Activated CD4-positive, alpha-beta memory T cell treated with anti-CD3 and anti-CD28 coated beads, Interleukin-2, amount 10 ng/mL, durations not matched to agents 7 days and 5 days (primary cell): ENCODE results near the gene MCF2L2. TPM values are rescaled to one million over a fixed set of nuclear protein-coding genes. Genes with fewer than 3 reads are reported as not detected.
"Not testable (repeated sequence)": the region's sequence is repeated elsewhere in the genome, so short reads cannot be mapped to it uniquely, and the experiment has no call there.

Source experiments
- CTCF ChIA-PET: fragments of 350-600 bp; sonication (Branson Sonifier 250); formaldehyde crosslinking; loops from one replicate; lab custom pipeline; 2021; ENCODE audit warnings: antibody characterized with exemption, inconsistent platforms; lab: Charles Lee
- POLR2A ChIA-PET: fragments of 350-600 bp; sonication (Branson Sonifier 250); formaldehyde crosslinking; loops from one replicate; lab custom pipeline; 2021; ENCODE audit warnings: antibody characterized with exemption; lab: Charles Lee
- DNase-seq: peaks from one replicate; pipeline ENCODE4 v3.0.0-alpha.2; 2020
- H3K27ac Mint-ChIP-seq: one replicate; pipeline ENCODE4 v1.8.0; 2021; ENCODE audit warnings: mild to moderate bottlenecking, mixed read lengths
- H3K27me3 Mint-ChIP-seq: one replicate; pipeline ENCODE4 v1.8.0; 2021; ENCODE audit warnings: mixed read lengths
- H3K36me3 Mint-ChIP-seq: one replicate; pipeline ENCODE4 v1.8.0; 2021; ENCODE audit warnings: low read depth, mixed read lengths
- H3K4me1 Mint-ChIP-seq: one replicate; pipeline ENCODE4 v1.8.0; 2021; ENCODE audit warnings: mixed read lengths
- H3K4me3 Mint-ChIP-seq: one replicate; pipeline ENCODE4 v1.8.0; 2021; ENCODE audit warnings: mild to moderate bottlenecking, mixed read lengths
- H3K9me3 Mint-ChIP-seq: one replicate; pipeline ENCODE4 v1.8.0; 2021; ENCODE audit warnings: mixed read lengths
- total RNA-seq, 2 experiments: library from RNA; stranded (reverse); gene quantifications; one replicate each; pipeline ENCODE4 v1.2.3, GENCODE V29; 2021

MCF2L2 gene
- total RNA-seq, 2 experiments from 2014 or later: 6.6 to 7.0 TPM

- H3K27ac Mint-ChIP-seq: no peak overlapping the region
- POLR2A ChIA-PET: interaction anchor here (1.2 to 3.8 kb wide), 4 partner anchors 8 to 190 kb away, joined by 3 to 36 read pairs (median 5); partner anchors contain the start of gene MCF2L2
- CTCF ChIA-PET: interaction anchor here (0.7 to 2.7 kb wide), 6 partner anchors 8 to 254 kb away, joined by 3 to 11 read pairs (median 4); partner anchors contain the start of gene MCF2L2
- peaks cover 23% of the 10 kb centered on the region for H3K36me3 Mint-ChIP-seq
- H3K9me3 Mint-ChIP-seq: peaks cover 18% of the 10 kb centered on the region
- no peak for DNase-seq
- peaks cover 9% of the 10 kb centered on the region for H3K27me3 Mint-ChIP-seq
- H3K4me3 Mint-ChIP-seq: no peak overlapping the region
- peaks cover 59% of the 10 kb centered on the region for H3K4me1 Mint-ChIP-seq
These were observed 11.1 kb upstream of the MCF2L2 start for GRCh38 chr3:183439515-183439914.

GRCh38 chr3:183438735-183439134 is 10.3 kb upstream of the MCF2L2 start:
- POLR2A ChIA-PET: interaction anchor here (3.8 kb wide), 1 partner anchor 11 kb away, joined by 36 read pairs; the partner anchor contains the start of gene MCF2L2
- H3K4me1 Mint-ChIP-seq: peaks cover 64% of the 10 kb centered on the region

GRCh38 chr3:183437666-183438564 is 9.5 kb upstream of the MCF2L2 start:
- peaks cover 8% of the 10 kb centered on the region for H3K9me3 Mint-ChIP-seq
- peaks cover 9% of the 10 kb centered on the region for H3K36me3 Mint-ChIP-seq
- peaks cover 71% of the 10 kb centered on the region for H3K4me1 Mint-ChIP-seq
- ChIA-PET POLR2A (interaction anchor here (0.6 to 3.8 kb wide), 4 partner anchors 8 to 259 kb away, joined by 3 to 36 read pairs (median 4); partner anchors contain the start of gene MCF2L2), CTCF (interaction anchor here (0.6 to 2.7 kb wide), 3 partner anchors 10 to 28 kb away, joined by 3 to 11 read pairs (median 6); partner anchors contain the start of gene MCF2L2)
- H3K4me3 Mint-ChIP-seq: no peak overlapping the region
- peak overlapping the region; percentile 64 for H3K27ac Mint-ChIP-seq
- no peaks in the 10 kb centered on the region for H3K27me3 Mint-ChIP-seq
- DNase-seq: no peak

More at GRCh38 chr3:183438735-183439134, 10.3 kb upstream of the MCF2L2 start:
- CTCF ChIA-PET: interaction anchor here (2.7 kb wide), 1 partner anchor 11 kb away, joined by 11 read pairs; the partner anchor contains the start of gene MCF2L2
- Mint-ChIP-seq H3K27ac (peak overlapping the region; percentile 64), H3K9me3 (peaks cover 16% of the 10 kb centered on the region), H3K27me3 (peaks cover 8% of the 10 kb centered on the region), H3K36me3 (peaks cover 17% of the 10 kb centered on the region), H3K4me3 (no peak overlapping the region)
- DNase-seq: no peak

GRCh38 chr3:183437061-183437460 is 8.6 kb upstream of the MCF2L2 start:
- H3K9me3 Mint-ChIP-seq: peaks cover 4% of the 10 kb centered on the region
- ChIA-PET POLR2A (interaction anchor here (0.6 to 3.8 kb wide), 5 partner anchors 9 to 258 kb away, joined by 3 to 36 read pairs (median 4); partner anchors contain the start of gene MCF2L2), CTCF (interaction anchor here (0.6 to 1.4 kb wide), 2 partner anchors 11 to 868 kb away, joined by 5 to 6 read pairs; no protein-coding TSS in a partner anchor)
- no peaks in the 10 kb centered on the region for H3K27me3 Mint-ChIP-seq
- no peak for DNase-seq
- H3K36me3 Mint-ChIP-seq: peaks cover 5% of the 10 kb centered on the region
- no peak overlapping the region for H3K4me3 Mint-ChIP-seq
- peaks cover 74% of the 10 kb centered on the region for H3K4me1 Mint-ChIP-seq
- peak overlapping the region; percentile 64 for H3K27ac Mint-ChIP-seq

GRCh38 chr3:183435661-183436060 is 7.2 kb upstream of the MCF2L2 start:
- peak; percentile 50 for DNase-seq
- peaks cover 2% of the 10 kb centered on the region for H3K36me3 Mint-ChIP-seq
- no peak overlapping the region for H3K4me3 Mint-ChIP-seq
- H3K27me3 Mint-ChIP-seq: peaks cover 2% of the 10 kb centered on the region
- CTCF ChIA-PET: no interaction called here
- peaks cover 4% of the 10 kb centered on the region for H3K9me3 Mint-ChIP-seq
- POLR2A ChIA-PET: no interaction called here
- peaks cover 83% of the 10 kb centered on the region for H3K4me1 Mint-ChIP-seq
- H3K27ac Mint-ChIP-seq: peak overlapping the region; percentile 44

GRCh38 chr3:183434992-183435391 is 6.6 kb upstream of the MCF2L2 start:
- CTCF ChIA-PET: no interaction called here
- peaks cover 85% of the 10 kb centered on the region for H3K4me1 Mint-ChIP-seq
- POLR2A ChIA-PET: no interaction called here

GRCh38 chr3:183434503-183434902 is 6.1 kb upstream of the MCF2L2 start:
- CTCF ChIA-PET: interaction anchor here (0.7 kb wide), 1 partner anchor 312 kb away, joined by 5 read pairs; no protein-coding TSS in a partner anchor
- H3K4me3 Mint-ChIP-seq: no peak overlapping the region
- H3K4me1 Mint-ChIP-seq: peaks cover 85% of the 10 kb centered on the region

More at GRCh38 chr3:183434992-183435391, 6.6 kb upstream of the MCF2L2 start:
- Mint-ChIP-seq H3K27me3 (peaks cover 2% of the 10 kb centered on the region), H3K9me3 (no peaks in the 10 kb centered on the region), H3K36me3 (no peaks in the 10 kb centered on the region), H3K27ac (no peak overlapping the region), H3K4me3 (no peak overlapping the region)
- DNase-seq: no peak

GRCh38 chr3:183430325-183430957 is 2.0 kb upstream of the MCF2L2 start:
- POLR2A ChIA-PET: interaction anchor here (0.8 to 1.1 kb wide), 6 partner anchors 9 to 267 kb away, joined by 3 to 6 read pairs (median 4); partner anchors contain the start of gene YEATS2
- Mint-ChIP-seq H3K27me3 (peaks cover 2% of the 10 kb centered on the region), H3K9me3 (no peaks in the 10 kb centered on the region), H3K4me3 (peak overlapping the region; percentile 2), H3K36me3 (peaks cover 5% of the 10 kb centered on the region), H3K27ac (peak overlapping the region; percentile 49), H3K4me1 (peaks cover 68% of the 10 kb centered on the region)
- no peak for DNase-seq
- CTCF ChIA-PET: interaction anchor here (0.6 to 2.5 kb wide), 5 partner anchors 8 to 1953 kb away, joined by 3 to 7 read pairs (median 3); no protein-coding TSS in a partner anchor

More at GRCh38 chr3:183434503-183434902, 6.1 kb upstream of the MCF2L2 start:
- Mint-ChIP-seq H3K36me3 (no peaks in the 10 kb centered on the region), H3K27ac (no peak overlapping the region), H3K27me3 (peaks cover 2% of the 10 kb centered on the region), H3K9me3 (no peaks in the 10 kb centered on the region)
- POLR2A ChIA-PET: no interaction called here
- DNase-seq: no peak

GRCh38 chr3:183427876-183428446 is 458 bp downstream of the MCF2L2 start:
- peaks cover 13% of the 10 kb centered on the region for H3K36me3 Mint-ChIP-seq
- peak; percentile 46 for DNase-seq
- H3K9me3 Mint-ChIP-seq: peaks cover 2% of the 10 kb centered on the region
- ChIA-PET POLR2A (interaction anchor here (0.8 to 2.6 kb wide), 12 partner anchors 9 to 457 kb away, joined by 3 to 36 read pairs (median 6); partner anchors contain the start of genes PARL and YEATS2), CTCF (interaction anchor here (0.6 to 2.1 kb wide), 9 partner anchors 11 to 361 kb away, joined by 3 to 11 read pairs (median 4); no protein-coding TSS in a partner anchor)
- peaks cover 2% of the 10 kb centered on the region for H3K27me3 Mint-ChIP-seq
- peak overlapping the region; percentile 77 for H3K4me3 Mint-ChIP-seq
- peak overlapping the region; percentile 53 for H3K27ac Mint-ChIP-seq
- peaks cover 54% of the 10 kb centered on the region for H3K4me1 Mint-ChIP-seq

- peaks cover 14% of the 10 kb centered on the region for H3K36me3 Mint-ChIP-seq
- CTCF ChIA-PET: interaction anchor here (0.6 to 2.1 kb wide), 9 partner anchors 12 to 362 kb away, joined by 3 to 11 read pairs (median 4); no protein-coding TSS in a partner anchor
- no peak for DNase-seq
- peaks cover 2% of the 10 kb centered on the region for H3K9me3 Mint-ChIP-seq
- H3K4me3 Mint-ChIP-seq: peak overlapping the region; percentile 77
- peaks cover 50% of the 10 kb centered on the region for H3K4me1 Mint-ChIP-seq
- H3K27me3 Mint-ChIP-seq: peaks cover 2% of the 10 kb centered on the region
- peak overlapping the region; percentile 53 for H3K27ac Mint-ChIP-seq
- POLR2A ChIA-PET: interaction anchor here (0.8 to 2.6 kb wide), 11 partner anchors 9 to 457 kb away, joined by 3 to 36 read pairs (median 6); partner anchors contain the start of genes PARL and YEATS2
These were observed 1.1 kb downstream of the MCF2L2 start for GRCh38 chr3:183427196-183427875.

- H3K4me1 Mint-ChIP-seq, DNase-seq, H3K27ac Mint-ChIP-seq, H3K27me3 Mint-ChIP-seq, CTCF ChIA-PET, H3K4me3 Mint-ChIP-seq, POLR2A ChIA-PET: not testable (repeated sequence)
- H3K36me3 Mint-ChIP-seq: peaks cover 52% of the 10 kb centered on the region
- H3K9me3 Mint-ChIP-seq: peaks cover 40% of the 10 kb centered on the region
These were observed 9.6 kb downstream of the MCF2L2 start for GRCh38 chr3:183418807-183419206.
